ENCODE measurements around the gene C3orf80.

- TF ChIP-seq CTCF (conservative IDR thresholded peaks at IDR 0.05) (no peak), ZFX (IDR thresholded peaks at IDR 0.05) (no peak)
These were observed 39.9 kb downstream of the C3orf80 start for GRCh38 chr3:160265088-160265487.

All from C4-2B (cell line).